KMS-11 (cell line): ENCODE data around the gene ZSWIM3.
A peak's percentile ranks its signal among the peaks of the same experiment; 100 is the strongest.

Experiments
- H2AFZ ChIP-seq: fragments of 200-600 bp; sonication (generic); 2 replicates; pipeline ENCODE4 v1.6.1; 2016; ENCODE audit warnings: antibody characterized with exemption, mixed run types, low read depth
- H3K27ac ChIP-seq: fragments of 200-600 bp; sonication (generic); 2 replicates; pipeline ENCODE4 v1.6.1; 2016; ENCODE audit warnings: mild to moderate bottlenecking, mixed run types
- H3K27me3 ChIP-seq: fragments of 200-600 bp; sonication (generic); 2 replicates; pipeline ENCODE4 v1.6.1; 2017; ENCODE audit warnings: mild to moderate bottlenecking, low read depth, mixed run types, moderate library complexity; ENCODE audit not compliant: insufficient read depth
- H3K36me3 ChIP-seq: fragments of 200-600 bp; sonication (generic); 2 replicates; pipeline ENCODE4 v1.6.1; 2017; ENCODE audit warnings: mild to moderate bottlenecking, mixed run types; ENCODE audit not compliant: insufficient read depth
- H3K4me1 ChIP-seq: fragments of 200-600 bp; sonication (generic); 2 replicates; pipeline ENCODE4 v1.6.1; 2016; ENCODE audit warnings: mild to moderate bottlenecking, low read depth, mixed run types; ENCODE audit not compliant: poor library complexity, severe bottlenecking
- H3K4me2 ChIP-seq: fragments of 200-600 bp; sonication (generic); 2 replicates; pipeline ENCODE4 v1.7.0; 2016; ENCODE audit warnings: mild to moderate bottlenecking, mixed run types
- H3K4me3 ChIP-seq: fragments of 200-600 bp; sonication (generic); IDR thresholded peaks from 2 replicates; pipeline ENCODE4 v1.6.1; 2017; ENCODE audit warnings: low read depth, low read length, mixed read lengths; ENCODE audit not compliant: insufficient read depth
- H3K79me2 ChIP-seq: fragments of 200-600 bp; sonication (generic); 2 replicates; pipeline ENCODE4 v1.6.1; 2016; ENCODE audit warnings: low read depth, mixed run types; ENCODE audit not compliant: insufficient read depth
- H3K9ac ChIP-seq: fragments of 200-600 bp; sonication (generic); 2 replicates; pipeline ENCODE4 v1.6.1; 2016; ENCODE audit warnings: mild to moderate bottlenecking, mixed run types
- H4K20me1 ChIP-seq: fragments of 200-600 bp; sonication (generic); 2 replicates; pipeline ENCODE4 v1.6.1; 2016; ENCODE audit warnings: mild to moderate bottlenecking, mixed run types; ENCODE audit not compliant: insufficient read depth
- CTCF ChIP-seq: fragments of 200-600 bp; sonication (generic); conservative IDR thresholded peaks from 2 replicates; pipeline ENCODE4 v1.6.1; 2017; ENCODE audit warnings: low read depth, mild to moderate bottlenecking, antibody characterized with exemption, low read length, moderate library complexity, mixed read lengths

ZSWIM3 gene

DNA sequence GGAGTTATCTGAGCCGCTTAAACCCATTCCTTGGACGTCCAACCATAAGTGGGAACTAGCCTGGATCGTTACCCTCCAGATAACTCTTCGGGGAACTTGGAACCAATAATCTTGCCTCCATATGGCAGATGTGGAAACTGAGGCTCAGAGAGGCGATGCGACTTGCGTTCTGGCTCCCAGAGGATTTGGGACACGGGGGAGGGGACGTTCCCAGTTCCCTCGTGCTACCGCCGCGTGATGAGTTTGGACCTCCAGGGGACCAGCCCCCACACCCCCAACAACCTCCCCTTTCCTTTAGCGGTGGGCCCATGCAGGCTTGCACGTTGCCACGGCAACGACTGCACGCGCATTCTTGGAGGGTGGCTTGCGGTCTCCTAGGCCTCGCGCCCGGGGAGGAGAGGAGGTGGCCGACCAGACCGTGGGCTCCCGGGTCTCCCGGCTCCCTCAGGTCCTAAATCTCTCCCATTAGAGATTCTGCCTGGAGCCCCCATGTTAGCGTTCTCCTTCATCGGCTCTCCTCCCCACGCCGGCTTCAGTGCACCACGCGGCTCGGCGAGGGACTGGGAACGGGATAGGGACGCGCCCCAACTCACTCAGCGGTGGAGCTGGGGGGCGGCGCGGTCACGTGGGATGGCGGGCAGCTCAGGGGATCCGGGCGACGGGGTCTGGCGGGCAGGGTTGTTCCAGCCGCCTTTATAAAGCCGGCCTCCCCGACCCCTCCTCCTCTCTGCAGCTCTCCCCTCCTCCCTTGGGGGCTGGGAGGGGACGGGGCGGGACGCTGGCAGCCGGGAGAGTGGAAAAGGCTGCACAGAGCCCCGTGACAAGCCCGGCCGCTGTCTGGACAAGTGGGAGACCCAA, 54.3 kb downstream of the ZSWIM3 start, which contains the start of gene PLTP:
TSS of gene PLTP (minus strand) at position 670 of the 858 bp plus-strand sequence. CDS start 703 bp downstream, outside the sequence.
- Histone ChIP-seq H3K79me2 (no peaks in the 10 kb centered on the region), H2AFZ (peak within 1 kb of the TSS; percentile 70), H3K9ac (peak within 1 kb of the TSS; percentile 84), H4K20me1 (no peaks in the 10 kb centered on the region), H3K27me3 (no peaks in the 10 kb centered on the region), H3K27ac (peak within 1 kb of the TSS; percentile 84), H3K36me3 (no peaks in the 10 kb centered on the region), H3K4me3 (no peak within 1 kb of the TSS), H3K4me1 (peaks cover 15% of the 10 kb centered on the region), H3K4me2 (peak within 1 kb of the TSS; percentile 92)
- no peak for TF ChIP-seq CTCF

- H3K27me3 ChIP-seq, result no peaks in the 10 kb centered on the region
- peak overlapping the region; percentile 70 for H2AFZ ChIP-seq
- no peak for TF ChIP-seq CTCF
- H3K79me2 ChIP-seq, result no peaks in the 10 kb centered on the region
- peak overlapping the region; percentile 84 for H3K9ac ChIP-seq
- H3K4me2 ChIP-seq, result peak overlapping the region; percentile 92
- H4K20me1 ChIP-seq, result no peaks in the 10 kb centered on the region
- H3K36me3 ChIP-seq, result no peaks in the 10 kb centered on the region
- H3K4me3 ChIP-seq, result no peak overlapping the region
- peaks cover 15% of the 10 kb centered on the region for H3K4me1 ChIP-seq
- H3K27ac ChIP-seq, result peak overlapping the region; percentile 84
These were observed 54.9 kb downstream of the ZSWIM3 start for GRCh38 chr20:45912344-45912682.

- H3K9ac ChIP-seq, result no peak overlapping the region
These were observed 55.7 kb downstream of the ZSWIM3 start for GRCh38 chr20:45913116-45913515.

GRCh38 chr20:45917790-45918141, 60.4 kb downstream of the ZSWIM3 start:
- no peaks in the 10 kb centered on the region for H3K27me3 ChIP-seq
- H2AFZ ChIP-seq, result no peak overlapping the region
- no peak for TF ChIP-seq CTCF
- no peaks in the 10 kb centered on the region for H4K20me1 ChIP-seq
- H3K27ac ChIP-seq, result no peak overlapping the region
- no peak overlapping the region for H3K9ac ChIP-seq
- no peaks in the 10 kb centered on the region for H3K79me2 ChIP-seq
- no peak overlapping the region for H3K4me2 ChIP-seq
- no peak overlapping the region for H3K4me3 ChIP-seq
- H3K4me1 ChIP-seq, result no peaks in the 10 kb centered on the region
- no peaks in the 10 kb centered on the region for H3K36me3 ChIP-seq

More at GRCh38 chr20:45913116-45913515, 55.7 kb downstream of the ZSWIM3 start:
- Histone ChIP-seq H3K4me3 (no peak overlapping the region), H3K27me3 (no peaks in the 10 kb centered on the region), H3K4me2 (no peak overlapping the region), H3K4me1 (peaks cover 15% of the 10 kb centered on the region), H3K36me3 (no peaks in the 10 kb centered on the region), H4K20me1 (no peaks in the 10 kb centered on the region), H3K27ac (no peak overlapping the region), H2AFZ (no peak overlapping the region), H3K79me2 (no peaks in the 10 kb centered on the region)
- no peak for TF ChIP-seq CTCF
